Aorta (tissue), 5 donors: ENCODE results near the gene CSNK1G2. TPM values are rescaled to one million over a fixed set of nuclear protein-coding genes. Genes with fewer than 3 reads are reported as not detected.

Experiments used
- ATAC-seq: fragments of 200-7000 bp; cut with Tn5 transposase; one replicate; pipeline ENCODE4 v1.9.1; 2022; ENCODE audit warnings: moderate library complexity; ENCODE audit not compliant: low FRiP score
- DNase-seq, 2 donors: peaks; one replicate each; pipeline ENCODE4 v3.0.0-alpha.2; 2020
- H3K27ac ChIP-seq, 2 donors: one replicate each; pipeline ENCODE4 v1.5.1; 2013; ENCODE audit warnings: low read length in 2 of 2, mild to moderate bottlenecking in 2 of 2, moderate library complexity in 2 of 2, control low read depth in 1 of 2, inconsistent platforms in 1 of 2, low read depth in 1 of 2
- H3K27me3 ChIP-seq, 2 donors: one replicate each; pipeline ENCODE4 v1.6.1; 2013; ENCODE audit warnings: control low read depth in 1 of 2, low read length in 1 of 2, mild to moderate bottlenecking in 1 of 2, moderate library complexity in 1 of 2; ENCODE audit not compliant: insufficient read depth in 2 of 2, control insufficient read depth in 1 of 2
- H3K36me3 ChIP-seq, 2 donors: one replicate each; pipeline ENCODE4 v1.6.1; 2013; ENCODE audit warnings: control low read depth in 1 of 2, low read length in 1 of 2, mild to moderate bottlenecking in 1 of 2; ENCODE audit not compliant: insufficient read depth in 2 of 2, control insufficient read depth in 1 of 2
- H3K4me1 ChIP-seq, 2 donors: one replicate each; pipeline ENCODE4 v1.6.1; 2013; ENCODE audit warnings: low read length in 2 of 2, control low read depth in 1 of 2, mild to moderate bottlenecking in 1 of 2, moderate library complexity in 1 of 2; ENCODE audit not compliant: insufficient read depth in 2 of 2, control insufficient read depth in 1 of 2
- H3K4me3 ChIP-seq, 2 donors: one replicate each; pipeline ENCODE4 v1.5.1; 2013; ENCODE audit warnings: low read length in 2 of 2, control low read depth in 1 of 2, mild to moderate bottlenecking in 1 of 2
- H3K9me3 ChIP-seq: one replicate; pipeline ENCODE4 v1.6.1; 2013; ENCODE audit warnings: mild to moderate bottlenecking, low read length; ENCODE audit not compliant: control insufficient read depth
- WGBS, 2 donors: extraction: QIAGEN DNeasy Blood & Tissue Kit; methylation state at CpG; one replicate each; pipeline ENCODE4 v1.1.7; 2013; 5-methylcytosine and 5-hydroxymethylcytosine counted together
- intact Hi-C, 2 donors: fragments of 100-400 bp; cut with DNase I; formaldehyde crosslinking; loops; one replicate each; pipeline versions ENCODE4 v1.14.2 to v1.15.0; 2022
- polyA plus RNA-seq, 2 donors: library from polyadenylated mRNA; stranded (reverse); fragments of 200-250 nt; gene quantifications; one replicate each; pipeline ENCODE4 v1.2.3, GENCODE V29; 2013
- total RNA-seq, 2 donors: library from RNA; stranded (reverse); fragmentation: NEBNext Ultra II Directional; extraction: Animal tissue kit (Norgen Biotek cat#: 25700); gene quantifications; one replicate each; pipeline ENCODE4 v1.2.1, GENCODE V29; 2021
- donor health status: healthy with polysubstance abuse.
- donor health status: Bipolar disorder and iron deficiency.
- donor health status: DM: no; HTN: no; CAD: no.
- donor health status: DM: no; HTN: no; CAD: no.
- donor health status: DM: yes; HTN: yes; CAD: no.

The CSNK1G2 gene
- total and polyA plus RNA-seq, 4 donors = 41.0 to 59.8 (median 51.4) TPM

DNA sequence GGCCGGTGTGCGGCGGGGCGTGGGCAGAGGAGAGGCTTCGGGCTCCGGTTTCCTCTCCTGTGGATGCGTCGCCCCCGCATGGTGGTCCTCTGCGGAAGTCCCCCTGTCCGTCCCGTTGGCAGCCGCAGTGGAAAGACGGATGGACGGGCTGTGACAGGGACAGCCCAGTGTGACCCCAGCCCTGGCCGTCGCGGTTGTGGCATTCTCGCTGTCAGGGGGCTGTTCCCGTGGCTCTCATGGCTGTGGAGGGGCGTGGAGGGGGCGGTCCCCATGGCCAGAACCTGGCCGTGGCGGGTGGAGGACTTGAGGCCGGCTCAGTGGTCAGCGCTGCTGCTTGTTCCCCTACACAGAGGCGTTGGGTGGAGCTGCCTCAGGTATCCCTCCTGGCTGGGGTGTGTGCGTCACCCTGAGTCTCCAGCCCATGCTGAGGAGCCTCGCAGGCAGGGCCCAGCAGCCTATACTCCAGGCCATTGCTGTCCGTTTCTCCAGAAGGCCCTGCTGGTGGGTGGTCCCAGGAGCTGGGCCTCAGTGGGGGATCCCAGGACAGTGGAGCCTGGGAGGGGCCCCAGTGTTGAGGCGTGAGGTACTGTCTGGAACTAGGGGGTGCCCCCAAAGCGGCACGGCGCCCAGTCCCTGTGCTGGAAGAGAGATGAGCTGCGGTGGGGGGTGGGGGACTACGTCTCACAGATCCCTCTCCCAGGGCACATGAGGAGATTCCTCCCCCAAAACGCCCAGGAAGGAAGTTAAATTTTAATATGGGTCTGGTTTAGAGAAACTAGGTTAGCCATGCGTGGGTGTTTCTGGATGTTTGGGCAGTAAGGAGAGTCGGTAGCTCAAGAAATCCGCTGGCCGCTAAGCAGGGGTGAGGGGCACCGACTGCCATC is 20.3 kb downstream of the CSNK1G2 start:
- 87 to 90% methylated on average over 33 to 42 of the region's 42 CpGs for WGBS, 2 donors
- H3K27ac ChIP-seq = no peak overlapping the region
- intact Hi-C loops = no loop called here

DNA sequence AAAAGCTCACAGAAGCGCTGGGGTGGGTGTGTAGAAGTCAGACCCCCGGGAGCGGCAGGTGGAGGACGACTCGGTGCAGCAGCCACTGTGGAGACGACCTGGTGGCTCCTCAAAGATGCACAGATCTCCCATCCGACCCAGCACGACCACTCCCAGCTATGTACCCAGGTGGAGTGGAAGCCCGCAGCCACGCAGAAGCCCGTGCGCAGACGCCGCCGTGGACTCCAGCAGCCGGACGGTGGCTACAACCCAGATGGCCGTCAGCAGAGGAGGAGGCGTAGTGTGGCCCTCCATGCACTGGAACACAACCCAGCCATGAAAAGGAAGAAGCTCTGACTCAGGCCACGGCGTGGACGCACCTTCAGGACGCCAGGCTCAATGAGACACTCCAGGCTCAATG is 21.7 kb downstream of the CSNK1G2 start:
- Histone ChIP-seq H3K9me3 (no peaks in the 10 kb centered on the region), H3K36me3 (no peaks in the 10 kb centered on the region), H3K4me3 (no peak overlapping the region), H3K27me3 (no peaks in the 10 kb centered on the region), H3K4me1 (no peaks in the 10 kb centered on the region), H3K27ac (no peak overlapping the region)
- intact Hi-C loops = no loop called here
- ATAC-seq (peak; percentile 5), DNase-seq (no peak)
- whole genome bisulfite sequencing, 2 donors = 94 to 95% methylated on average over 23 of the region's 23 CpGs

More for the DNA sequence above, 20.3 kb downstream of the CSNK1G2 start:
- Histone ChIP-seq H3K4me3 (no peak overlapping the region), H3K36me3 (no peaks in the 10 kb centered on the region), H3K27me3 (no peaks in the 10 kb centered on the region), H3K4me1 (no peaks in the 10 kb centered on the region), H3K9me3 (no peaks in the 10 kb centered on the region)
- DNase-seq = no peak
- ATAC-seq = no peak

DNA sequence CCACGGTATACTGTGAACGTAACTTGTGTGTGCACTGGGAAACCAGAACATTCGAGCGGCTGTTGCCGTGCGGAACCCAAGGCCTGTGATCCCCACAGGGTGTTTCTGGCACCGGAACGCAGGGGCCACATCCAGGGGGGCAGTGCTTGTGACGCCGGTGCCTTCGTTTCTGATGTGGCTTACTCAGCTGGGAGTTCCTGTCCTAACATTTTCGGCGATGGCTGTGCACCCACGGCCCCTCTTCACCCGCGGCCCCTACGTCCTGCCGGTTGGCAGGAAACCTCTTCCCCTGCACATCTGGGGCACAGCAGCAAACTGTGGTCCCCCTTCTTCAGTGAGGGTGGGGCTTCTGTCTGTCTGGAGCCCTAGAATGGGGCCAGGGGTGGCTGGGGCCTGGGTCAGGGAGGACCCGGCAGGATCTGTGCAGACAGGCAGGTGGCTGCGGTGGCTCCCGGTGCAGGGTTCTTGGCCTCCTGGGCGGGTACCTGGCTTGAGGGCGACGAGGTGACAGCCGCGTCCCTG is 26.2 kb downstream of the CSNK1G2 start:
- no peak overlapping the region for H3K4me3 ChIP-seq
- no peaks in the 10 kb centered on the region for H3K4me1 ChIP-seq
- no peak for DNase-seq
- ATAC-seq = no peak
- H3K27me3 ChIP-seq = no peaks in the 10 kb centered on the region
- WGBS, 2 donors = 92% methylated on average over 22 to 26 of the region's 26 CpGs
- no peak overlapping the region for H3K27ac ChIP-seq
- intact Hi-C loops = no loop called here
- H3K9me3 ChIP-seq = no peaks in the 10 kb centered on the region
- peaks cover 0 to 2% of the 10 kb centered on the region in 2 donors for H3K36me3 ChIP-seq

DNA sequence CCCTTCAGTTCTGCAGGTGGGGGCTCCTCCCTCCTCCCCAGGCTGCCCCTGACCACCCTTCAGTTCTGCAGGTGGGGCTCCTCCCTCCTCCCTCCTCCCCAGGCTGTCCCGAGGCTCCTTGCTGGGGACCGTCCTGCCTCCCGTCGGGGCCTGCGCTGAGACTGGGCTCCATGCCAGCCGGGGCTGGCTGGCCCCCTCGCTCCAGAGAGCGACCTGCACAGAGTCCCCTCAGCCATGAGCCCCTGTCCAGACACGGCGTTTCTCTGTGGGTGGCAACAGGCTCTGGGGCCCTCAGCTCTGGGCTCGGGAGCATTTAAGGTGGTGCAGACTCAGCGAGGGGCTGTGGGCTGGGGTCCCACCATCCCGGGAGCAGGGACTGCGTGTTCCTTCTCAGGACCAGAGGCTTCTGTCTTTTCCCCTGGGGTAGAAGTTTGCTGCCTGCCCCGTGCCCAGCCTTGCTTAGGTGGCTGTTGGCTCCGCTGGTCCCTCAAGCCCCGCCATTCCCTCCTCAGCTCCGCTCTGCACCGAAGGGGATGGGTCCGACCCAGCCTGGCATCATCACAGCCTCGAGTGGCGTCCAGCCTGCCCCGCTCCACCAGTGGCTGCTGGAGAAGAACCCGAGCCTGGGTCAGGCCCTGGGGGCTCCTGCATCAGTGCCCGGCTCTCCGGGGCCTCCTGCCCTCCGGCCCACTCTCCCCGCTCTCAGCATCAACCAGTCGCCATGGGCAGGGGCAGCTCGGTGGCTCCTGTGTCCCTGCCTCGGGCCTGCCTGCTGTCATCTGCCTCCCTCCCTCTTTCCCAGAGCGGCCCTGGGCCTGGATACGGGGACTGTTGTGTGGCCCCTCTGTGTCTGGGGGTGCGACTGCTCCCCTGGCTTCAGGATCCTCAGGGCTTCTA is 27.6 kb downstream of the CSNK1G2 start:
- Histone ChIP-seq H3K4me1 (no peaks in the 10 kb centered on the region), H3K36me3 (peaks cover 0 to 2% of the 10 kb centered on the region in 2 donors), H3K9me3 (no peaks in the 10 kb centered on the region), H3K27me3 (no peaks in the 10 kb centered on the region), H3K27ac (no peak overlapping the region), H3K4me3 (no peak overlapping the region)
- intact Hi-C loops = no loop called here
- ATAC-seq (peak; percentile 47), DNase-seq (no peak)
- WGBS, 2 donors = 55 to 59% methylated on average over 31 to 34 of the region's 34 CpGs

DNA sequence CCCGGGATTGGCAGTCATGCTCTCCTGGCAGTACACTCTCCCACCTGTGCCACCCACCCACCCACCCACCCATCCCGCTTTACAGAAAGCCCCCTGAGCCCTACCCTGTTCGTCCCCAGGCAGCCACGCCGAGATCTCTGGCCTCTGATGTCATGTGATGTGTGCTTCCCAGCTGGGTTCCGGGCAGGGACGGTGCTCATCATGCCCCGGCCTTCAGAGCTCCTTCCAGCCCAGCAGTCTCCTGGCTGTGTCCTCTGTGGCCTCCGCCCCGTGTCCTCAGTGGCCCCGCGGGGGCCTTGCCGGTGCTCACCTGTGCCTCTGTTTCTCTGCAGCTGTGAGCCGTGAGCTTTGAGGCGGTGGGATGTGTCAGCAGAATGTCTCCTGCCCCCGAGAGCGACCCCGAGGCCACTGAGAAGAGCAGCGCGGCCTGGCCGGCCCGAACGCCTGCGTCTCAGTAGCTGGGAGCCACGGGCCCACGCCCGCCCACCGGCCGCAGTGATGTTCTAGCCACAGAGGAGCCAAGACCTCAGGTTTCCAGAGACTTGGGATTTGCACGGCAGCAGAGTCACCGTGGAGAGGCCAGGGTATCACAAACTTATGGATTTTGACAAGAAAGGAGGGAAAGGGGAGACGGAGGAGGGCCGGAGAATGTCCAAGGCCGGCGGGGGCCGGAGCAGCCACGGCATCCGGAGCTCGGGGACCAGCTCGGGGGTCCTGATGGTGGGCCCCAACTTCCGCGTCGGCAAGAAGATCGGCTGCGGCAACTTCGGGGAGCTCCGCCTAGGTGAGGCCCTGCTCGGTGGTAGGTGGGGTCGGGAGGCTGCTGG is 28.4 kb downstream of the CSNK1G2 start:
- H3K4me3 ChIP-seq = no peak overlapping the region
- ATAC-seq = no peak
- H3K4me1 ChIP-seq = no peaks in the 10 kb centered on the region
- H3K9me3 ChIP-seq = no peaks in the 10 kb centered on the region
- intact Hi-C loops = no loop called here
- WGBS, 2 donors = 94 to 95% methylated on average over 49 of the region's 49 CpGs
- no peak for DNase-seq
- no peaks in the 10 kb centered on the region for H3K27me3 ChIP-seq
- peaks cover 0 to 2% of the 10 kb centered on the region in 2 donors for H3K36me3 ChIP-seq
- H3K27ac ChIP-seq = no peak overlapping the region

DNA sequence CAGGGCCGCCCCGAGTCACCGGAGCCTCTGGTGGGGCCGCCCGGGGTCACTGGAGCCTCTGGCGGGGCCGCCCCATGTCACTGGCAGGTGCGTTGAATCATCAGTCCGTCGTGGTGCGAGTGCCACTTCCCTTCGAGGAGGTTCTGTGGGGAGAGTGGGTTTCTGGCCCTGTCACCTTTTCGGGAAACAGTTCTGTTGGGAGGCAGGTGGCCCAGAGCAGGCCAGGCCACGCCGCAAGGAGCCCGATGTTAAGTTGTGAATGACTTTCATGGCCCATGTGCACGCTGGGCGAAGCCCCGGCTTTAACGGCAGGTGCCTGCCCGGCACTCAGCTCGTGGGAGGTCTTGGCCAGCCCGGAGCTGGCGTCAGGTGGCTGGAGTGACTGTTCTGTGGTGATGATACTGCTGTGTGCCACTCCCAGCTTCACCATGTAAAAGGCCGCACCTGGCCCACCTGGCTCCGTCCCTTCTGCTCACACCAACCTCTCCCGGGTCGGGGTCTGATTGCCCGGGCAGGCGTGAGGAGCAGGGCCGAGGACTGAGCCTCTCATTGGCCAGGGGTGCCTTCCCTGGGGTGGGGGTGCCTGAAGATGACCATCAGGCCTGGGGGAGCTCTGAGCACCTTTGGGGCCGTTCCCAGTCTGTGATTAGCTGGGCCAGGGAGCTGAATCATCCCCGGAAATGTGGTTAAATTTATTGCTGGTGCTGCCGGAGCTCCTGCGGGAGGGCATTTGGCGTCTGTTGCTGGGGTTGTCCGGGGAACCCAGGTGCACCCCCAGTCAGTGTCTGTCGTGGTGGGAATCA is 29.2 kb downstream of the CSNK1G2 start:
- 91 to 93% methylated on average over 38 of the region's 38 CpGs for whole genome bisulfite sequencing, 2 donors
- no peak for DNase-seq
- Histone ChIP-seq H3K36me3 (peaks cover 0 to 2% of the 10 kb centered on the region in 2 donors), H3K9me3 (no peaks in the 10 kb centered on the region), H3K27ac (no peak overlapping the region), H3K4me3 (no peak overlapping the region), H3K27me3 (no peaks in the 10 kb centered on the region), H3K4me1 (no peaks in the 10 kb centered on the region)
- intact Hi-C loops = no loop called here
- no peak for ATAC-seq

DNA sequence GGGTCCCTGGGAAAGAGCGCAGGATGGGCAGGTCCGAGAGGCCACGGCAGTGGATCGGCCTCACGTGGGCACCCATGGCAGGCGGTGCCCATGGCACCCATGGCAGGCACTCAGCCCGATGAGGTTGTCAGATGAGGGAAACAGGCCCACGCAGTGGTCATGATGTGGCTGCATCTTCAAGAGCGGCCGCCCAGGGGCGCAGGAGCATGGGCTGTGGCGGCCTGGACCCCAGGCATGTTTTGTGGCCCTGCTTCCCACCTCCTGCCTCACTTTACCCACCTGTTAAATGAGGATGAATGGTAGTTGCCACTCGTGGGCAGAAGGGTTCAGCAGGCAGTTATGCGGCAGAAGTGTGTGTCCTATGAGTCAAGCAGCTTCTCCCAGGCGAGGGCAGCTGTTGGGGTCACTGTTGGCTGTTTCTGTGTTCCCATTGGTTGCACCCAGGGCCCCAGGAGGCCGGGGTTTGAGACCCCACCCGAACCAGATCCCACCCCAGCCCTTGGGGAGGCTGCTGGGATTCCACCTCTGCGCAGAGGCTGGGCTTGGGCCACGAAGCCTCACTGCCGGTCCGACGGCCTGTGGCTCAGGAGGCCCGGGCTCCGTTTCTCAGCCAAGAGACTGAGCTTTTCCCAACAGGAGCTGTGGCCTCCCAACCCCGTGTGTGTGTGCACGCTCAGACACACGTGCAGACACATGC is 30.0 kb downstream of the CSNK1G2 start:
- H3K4me1 ChIP-seq = no peaks in the 10 kb centered on the region
- DNase-seq = no peak
- WGBS, 2 donors = 93% methylated on average over 27 of the region's 27 CpGs
- H3K36me3 ChIP-seq = peaks cover 0 to 2% of the 10 kb centered on the region in 2 donors
- no peaks in the 10 kb centered on the region for H3K9me3 ChIP-seq
- ATAC-seq = no peak
- H3K4me3 ChIP-seq = no peak overlapping the region
- intact Hi-C loops = no loop called here
- H3K27ac ChIP-seq = no peak overlapping the region
- no peaks in the 10 kb centered on the region for H3K27me3 ChIP-seq
